ENCODE results near the gene NKD1.
A peak's percentile ranks its signal among the peaks of the same experiment; 100 is the strongest.

Gene NKD1

DNA sequence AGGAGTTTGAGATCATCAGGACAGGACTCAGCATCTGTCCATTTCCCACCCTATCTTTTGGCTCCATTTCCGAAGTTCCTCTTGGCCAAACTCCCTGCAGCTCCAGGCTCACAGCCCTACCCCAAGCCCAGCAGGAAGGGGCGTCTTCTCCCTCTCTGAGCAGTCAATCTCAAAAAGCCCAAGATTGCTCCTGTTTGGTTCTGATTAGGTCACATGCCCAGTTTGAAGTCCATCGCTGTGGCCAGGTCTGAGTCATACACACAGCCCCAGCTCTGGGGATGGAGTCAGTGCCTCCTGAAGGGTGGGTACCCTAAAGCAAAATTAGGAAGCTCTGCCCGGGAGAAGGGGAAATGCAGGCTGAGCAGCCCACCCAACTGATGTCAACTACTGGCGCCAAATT lies 109.0 kb downstream of the NKD1 start:
- no peak overlapping the region for H3K9ac ChIP-seq (ENCODE audit: low read length)
- no peaks in the 10 kb centered on the region for H3K36me3 ChIP-seq (ENCODE audit: insufficient read depth, low read length)
- no peaks in the 10 kb centered on the region for H3K27me3 ChIP-seq (ENCODE audit: control insufficient read depth in 1 of 2, insufficient read depth in 2 of 2, low read length in 2 of 2)
- no peaks in the 10 kb centered on the region for H3K4me1 ChIP-seq (ENCODE audit: insufficient read depth, low read length)
- H3K27ac ChIP-seq (ENCODE audit: low read depth, low read length), result no peak overlapping the region
- H3K9me3 ChIP-seq (ENCODE audit: low read length), result no peaks in the 10 kb centered on the region
- H3K4me3 ChIP-seq (ENCODE audit: low read depth in 1 of 2, low read length in 2 of 2), result no peak overlapping the region

DNA sequence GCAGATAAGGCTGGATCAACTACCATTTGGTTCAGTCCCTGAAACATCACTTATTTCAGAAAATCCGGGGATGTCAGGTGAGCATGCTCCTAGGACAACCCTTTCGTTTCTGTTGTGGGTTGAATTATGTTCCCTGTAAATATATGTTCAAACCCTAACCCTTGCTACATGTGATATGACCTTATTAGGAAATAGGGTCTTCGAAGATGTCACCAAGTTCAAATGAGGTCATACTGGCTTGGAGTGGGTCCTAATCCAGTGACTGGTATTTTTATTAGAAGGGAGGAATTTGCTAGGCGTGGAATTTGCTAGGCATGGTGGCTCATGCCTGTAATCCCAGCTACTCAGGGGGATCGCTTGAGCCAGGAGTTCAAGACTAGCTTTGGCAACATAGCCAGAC lies 111.6 kb downstream of the NKD1 start:
- peaks cover 2% of the 10 kb centered on the region for H3K4me1 ChIP-seq (ENCODE audit: insufficient read depth, low read length)
- no peaks in the 10 kb centered on the region for H3K9me3 ChIP-seq (ENCODE audit: low read length)
- H3K4me3 ChIP-seq (ENCODE audit: low read depth in 1 of 2, low read length in 2 of 2), result no peak overlapping the region
- H3K27ac ChIP-seq (ENCODE audit: low read depth, low read length), result no peak overlapping the region
- H3K27me3 ChIP-seq (ENCODE audit: control insufficient read depth in 1 of 2, insufficient read depth in 2 of 2, low read length in 2 of 2), result no peaks in the 10 kb centered on the region
- H3K9ac ChIP-seq (ENCODE audit: low read length), result no peak overlapping the region
- no peaks in the 10 kb centered on the region for H3K36me3 ChIP-seq (ENCODE audit: insufficient read depth, low read length)

DNA sequence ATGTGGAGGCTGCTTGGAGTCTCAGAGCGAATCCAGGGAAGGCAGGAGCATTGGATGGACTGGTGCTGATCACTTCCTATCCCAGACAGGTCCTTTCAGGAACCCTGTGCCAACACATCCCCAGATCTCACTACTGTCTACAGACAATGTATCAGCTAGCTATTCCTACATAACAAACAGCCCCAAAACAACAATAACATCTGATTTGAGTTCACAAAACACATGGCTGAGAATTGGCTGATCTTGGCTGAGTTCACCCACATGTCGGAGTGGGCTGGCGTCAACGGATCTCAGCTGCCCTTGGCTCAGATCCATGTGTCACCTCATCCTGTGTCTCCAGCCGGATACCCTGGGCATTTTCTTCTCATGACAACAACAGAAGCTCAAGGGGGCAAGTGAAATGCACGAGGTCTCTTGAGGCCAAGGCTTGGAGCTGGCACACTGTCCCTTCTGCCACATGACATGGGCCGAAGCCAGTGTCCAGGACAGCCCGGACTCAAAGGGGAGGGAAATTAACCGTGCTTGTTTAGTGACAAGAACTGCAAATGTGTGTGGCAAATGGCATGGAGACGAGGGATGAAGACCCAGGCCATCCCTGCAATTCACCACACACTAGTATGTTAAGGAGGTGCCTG lies 114.2 kb downstream of the NKD1 start:
- Histone ChIP-seq H3K27ac (ENCODE audit: low read depth, low read length) (no peak overlapping the region), H3K4me1 (ENCODE audit: insufficient read depth, low read length) (peaks cover 5% of the 10 kb centered on the region)

GRCh38 chr16:50664270-50664669 lies 116.1 kb downstream of the NKD1 start:
- Histone ChIP-seq H3K27ac (ENCODE audit: low read depth, low read length) (no peak overlapping the region), H3K36me3 (ENCODE audit: insufficient read depth, low read length) (no peaks in the 10 kb centered on the region), H3K4me3 (ENCODE audit: low read depth in 1 of 2, low read length in 2 of 2) (no peak overlapping the region), H3K9me3 (ENCODE audit: low read length) (no peaks in the 10 kb centered on the region), H3K27me3 (ENCODE audit: control insufficient read depth in 1 of 2, insufficient read depth in 2 of 2, low read length in 2 of 2) (no peaks in the 10 kb centered on the region), H3K4me1 (ENCODE audit: insufficient read depth, low read length) (peaks cover 5% of the 10 kb centered on the region), H3K9ac (ENCODE audit: low read length) (no peak overlapping the region)

More for the DNA sequence above, 114.2 kb downstream of the NKD1 start:
- H3K4me3 ChIP-seq (ENCODE audit: low read depth in 1 of 2, low read length in 2 of 2), result no peak overlapping the region
- no peaks in the 10 kb centered on the region for H3K36me3 ChIP-seq (ENCODE audit: insufficient read depth, low read length)
- H3K27me3 ChIP-seq (ENCODE audit: control insufficient read depth in 1 of 2, insufficient read depth in 2 of 2, low read length in 2 of 2), result no peaks in the 10 kb centered on the region
- no peaks in the 10 kb centered on the region for H3K9me3 ChIP-seq (ENCODE audit: low read length)
- H3K9ac ChIP-seq (ENCODE audit: low read length), result no peak overlapping the region

GRCh38 chr16:50665128-50665878 lies 117.1 kb downstream of the NKD1 start:
- H3K9ac ChIP-seq (ENCODE audit: low read length), result peak overlapping the region; percentile 30

GRCh38 chr16:50666658-50667496 lies 118.7 kb downstream of the NKD1 start:
- Histone ChIP-seq H3K27ac (ENCODE audit: low read depth, low read length) (no peak overlapping the region), H3K36me3 (ENCODE audit: insufficient read depth, low read length) (no peaks in the 10 kb centered on the region), H3K27me3 (ENCODE audit: control insufficient read depth in 1 of 2, insufficient read depth in 2 of 2, low read length in 2 of 2) (no peaks in the 10 kb centered on the region), H3K4me1 (ENCODE audit: insufficient read depth, low read length) (peaks cover 5% of the 10 kb centered on the region), H3K9ac (ENCODE audit: low read length) (no peak overlapping the region), H3K9me3 (ENCODE audit: low read length) (peaks cover 5% of the 10 kb centered on the region), H3K4me3 (ENCODE audit: low read depth in 1 of 2, low read length in 2 of 2) (no peak overlapping the region)

More at GRCh38 chr16:50665128-50665878, 117.1 kb downstream of the NKD1 start:
- no peaks in the 10 kb centered on the region for H3K9me3 ChIP-seq (ENCODE audit: low read length)
- no peaks in the 10 kb centered on the region for H3K27me3 ChIP-seq (ENCODE audit: control insufficient read depth in 1 of 2, insufficient read depth in 2 of 2, low read length in 2 of 2)
- no peaks in the 10 kb centered on the region for H3K36me3 ChIP-seq (ENCODE audit: insufficient read depth, low read length)
- H3K27ac ChIP-seq (ENCODE audit: low read depth, low read length), result peak overlapping the region; percentile 30
- H3K4me3 ChIP-seq (ENCODE audit: low read depth in 1 of 2, low read length in 2 of 2), result peak overlapping the region; percentile 53 to 76
- H3K4me1 ChIP-seq (ENCODE audit: insufficient read depth, low read length), result peaks cover 5% of the 10 kb centered on the region

- no peak overlapping the region for H3K27ac ChIP-seq (ENCODE audit: low read depth, low read length)
- H3K36me3 ChIP-seq (ENCODE audit: insufficient read depth, low read length), result no peaks in the 10 kb centered on the region
- peaks cover 14% of the 10 kb centered on the region for H3K9me3 ChIP-seq (ENCODE audit: low read length)
- H3K9ac ChIP-seq (ENCODE audit: low read length), result no peak overlapping the region
- no peak overlapping the region for H3K4me3 ChIP-seq (ENCODE audit: low read depth in 1 of 2, low read length in 2 of 2)
- H3K4me1 ChIP-seq (ENCODE audit: insufficient read depth, low read length), result peaks cover 5% of the 10 kb centered on the region
- peaks cover 2 to 3% of the 10 kb centered on the region in 2 donors for H3K27me3 ChIP-seq (ENCODE audit: control insufficient read depth in 1 of 2, insufficient read depth in 2 of 2, low read length in 2 of 2)
Observed at GRCh38 chr16:50667497-50668367, 119.5 kb downstream of the NKD1 start.

DNA sequence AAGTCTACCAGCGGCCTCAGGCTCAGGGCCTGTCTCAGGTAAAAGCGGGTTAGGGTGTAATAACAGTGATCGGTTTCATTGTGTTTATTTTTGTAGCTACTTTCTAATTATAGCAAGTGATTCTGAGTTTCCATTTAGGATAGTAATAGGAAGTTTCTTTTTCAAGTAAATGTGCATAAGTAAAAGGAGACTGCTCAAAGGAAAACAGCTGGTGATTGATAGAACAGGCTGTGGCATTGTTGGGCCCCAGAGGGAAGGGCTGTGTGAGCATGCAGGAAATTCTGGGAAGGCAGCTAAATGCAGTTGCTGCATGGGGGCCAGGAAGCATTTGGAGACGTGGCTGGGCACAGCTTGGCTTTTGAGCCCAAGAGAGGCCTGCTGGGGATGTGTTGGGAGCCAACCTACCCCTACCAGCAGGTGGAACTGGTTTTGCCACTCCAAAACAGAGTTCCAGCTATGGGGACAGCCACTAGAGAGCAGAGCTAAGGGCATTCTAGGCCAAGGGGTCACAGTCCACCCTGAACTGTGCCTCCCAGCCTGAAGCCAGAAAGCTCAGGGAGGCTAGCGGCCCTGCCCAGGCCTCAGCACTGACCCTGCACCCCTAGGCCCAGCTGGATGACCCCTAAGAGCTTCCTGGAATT lies 120.3 kb downstream of the NKD1 start:
- Histone ChIP-seq H3K27ac (ENCODE audit: low read depth, low read length) (no peak overlapping the region), H3K36me3 (ENCODE audit: insufficient read depth, low read length) (no peaks in the 10 kb centered on the region), H3K4me1 (ENCODE audit: insufficient read depth, low read length) (peaks cover 5% of the 10 kb centered on the region), H3K27me3 (ENCODE audit: control insufficient read depth in 1 of 2, insufficient read depth in 2 of 2, low read length in 2 of 2) (peaks cover 3 to 11% of the 10 kb centered on the region in 2 donors), H3K9me3 (ENCODE audit: low read length) (peaks cover 14% of the 10 kb centered on the region), H3K9ac (ENCODE audit: low read length) (no peak overlapping the region), H3K4me3 (ENCODE audit: low read depth in 1 of 2, low read length in 2 of 2) (no peak overlapping the region)

GRCh38 chr16:50669741-50670140 lies 121.5 kb downstream of the NKD1 start:
- Histone ChIP-seq H3K4me1 (ENCODE audit: insufficient read depth, low read length) (peaks cover 4% of the 10 kb centered on the region), H3K9me3 (ENCODE audit: low read length) (peaks cover 14% of the 10 kb centered on the region), H3K27me3 (ENCODE audit: control insufficient read depth in 1 of 2, insufficient read depth in 2 of 2, low read length in 2 of 2) (peaks cover 3 to 15% of the 10 kb centered on the region in 2 donors), H3K4me3 (ENCODE audit: low read depth in 1 of 2, low read length in 2 of 2) (no peak overlapping the region), H3K27ac (ENCODE audit: low read depth, low read length) (no peak overlapping the region), H3K9ac (ENCODE audit: low read length) (no peak overlapping the region), H3K36me3 (ENCODE audit: insufficient read depth, low read length) (no peaks in the 10 kb centered on the region)

DNA sequence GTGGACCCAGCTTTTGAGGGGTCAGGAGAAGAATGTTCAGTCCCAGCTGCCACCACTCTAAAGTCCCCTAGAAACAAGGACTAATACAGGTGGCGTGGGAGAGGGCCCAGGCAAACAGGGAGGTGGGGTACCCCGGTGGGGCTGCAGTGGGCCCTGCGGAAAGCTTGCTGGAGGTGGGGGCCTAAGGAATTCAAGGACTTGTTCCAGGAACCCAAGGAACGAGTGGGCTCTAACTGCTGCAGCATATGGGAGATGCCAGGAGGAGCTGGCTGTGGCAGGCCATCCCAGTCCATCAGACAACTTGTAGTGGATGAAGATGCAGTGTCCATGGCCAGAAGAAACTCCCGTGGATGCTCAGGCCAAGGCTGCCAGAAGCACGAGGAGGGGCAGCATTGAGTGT lies 122.3 kb downstream of the NKD1 start:
- H3K4me1 ChIP-seq (ENCODE audit: insufficient read depth, low read length), result no peaks in the 10 kb centered on the region
- H3K9ac ChIP-seq (ENCODE audit: low read length), result no peak overlapping the region
- H3K9me3 ChIP-seq (ENCODE audit: low read length), result peaks cover 14% of the 10 kb centered on the region
- no peaks in the 10 kb centered on the region for H3K36me3 ChIP-seq (ENCODE audit: insufficient read depth, low read length)
- H3K27ac ChIP-seq (ENCODE audit: low read depth, low read length), result no peak overlapping the region
- H3K4me3 ChIP-seq (ENCODE audit: low read depth in 1 of 2, low read length in 2 of 2), result no peak overlapping the region
- H3K27me3 ChIP-seq (ENCODE audit: control insufficient read depth in 1 of 2, insufficient read depth in 2 of 2, low read length in 2 of 2), result peaks cover 3 to 15% of the 10 kb centered on the region in 2 donors
